GM19395 (cell line): ENCODE results near the gene DCPS.
"Not testable (repeated sequence)": the region's sequence is repeated elsewhere in the genome, so short reads cannot be mapped to it uniquely, and the experiment has no call there.

ENCODE experiments used
- ATAC-seq: cut with Tn5 transposase; IDR thresholded peaks from one replicate; pipeline ENCODE4 v1.9.1; 2021; ENCODE audit warnings: mild to moderate bottlenecking, moderate library complexity; ENCODE audit not compliant: unreplicated experiment

DCPS gene

GRCh38 chr11:126378763-126379162 is 74.9 kb downstream of the DCPS start:
- ATAC-seq: no peak

GRCh38 chr11:126380909-126381308 is 77.0 kb downstream of the DCPS start:
- no peak for ATAC-seq

GRCh38 chr11:126381960-126382359 is 78.1 kb downstream of the DCPS start:
- ATAC-seq: not testable (repeated sequence)

GRCh38 chr11:126382641-126383040 is 78.8 kb downstream of the DCPS start:
- not testable (repeated sequence) for ATAC-seq

GRCh38 chr11:126383339-126384335 is 79.8 kb downstream of the DCPS start:
- no peak for ATAC-seq

- ATAC-seq: no peak
Observed at GRCh38 chr11:126384449-126385070, 80.7 kb downstream of the DCPS start.

- ATAC-seq: no peak
Observed at GRCh38 chr11:126385991-126386728, 82.3 kb downstream of the DCPS start.

- not testable (repeated sequence) for ATAC-seq
Observed at GRCh38 chr11:126386729-126387071, 82.8 kb downstream of the DCPS start.

- no peak for ATAC-seq
Observed at GRCh38 chr11:126387857-126388256, 84.0 kb downstream of the DCPS start.

GRCh38 chr11:126390272-126390867 is 86.5 kb downstream of the DCPS start:
- no peak for ATAC-seq

GRCh38 chr11:126391286-126391954 is 87.6 kb downstream of the DCPS start:
- no peak for ATAC-seq

- peak; percentile 76 for ATAC-seq
Observed at GRCh38 chr11:126391970-126392632, 88.2 kb downstream of the DCPS start.

GRCh38 chr11:126392633-126393013 is 88.8 kb downstream of the DCPS start:
- peak; percentile 25 for ATAC-seq

GRCh38 chr11:126393143-126393542 is 89.3 kb downstream of the DCPS start:
- ATAC-seq: no peak

- ATAC-seq: no peak
Observed at GRCh38 chr11:126394036-126394435, 90.2 kb downstream of the DCPS start.

GRCh38 chr11:126394634-126395072 is 90.8 kb downstream of the DCPS start:
- ATAC-seq: not testable (repeated sequence)
